HG02763 (cell line): ENCODE results near the gene HERPUD2.
A peak's percentile ranks its signal among the peaks of the same experiment; 100 is the strongest.
"Not testable (repeated sequence)": the region's sequence is repeated elsewhere in the genome, so short reads cannot be mapped to it uniquely, and the experiment has no call there.

Source experiments
- ATAC-seq: cut with Tn5 transposase; IDR thresholded peaks from one replicate; pipeline ENCODE4 v1.9.1; 2021; ENCODE audit warnings: mild to moderate bottlenecking, moderate library complexity; ENCODE audit not compliant: unreplicated experiment

HERPUD2 gene

DNA sequence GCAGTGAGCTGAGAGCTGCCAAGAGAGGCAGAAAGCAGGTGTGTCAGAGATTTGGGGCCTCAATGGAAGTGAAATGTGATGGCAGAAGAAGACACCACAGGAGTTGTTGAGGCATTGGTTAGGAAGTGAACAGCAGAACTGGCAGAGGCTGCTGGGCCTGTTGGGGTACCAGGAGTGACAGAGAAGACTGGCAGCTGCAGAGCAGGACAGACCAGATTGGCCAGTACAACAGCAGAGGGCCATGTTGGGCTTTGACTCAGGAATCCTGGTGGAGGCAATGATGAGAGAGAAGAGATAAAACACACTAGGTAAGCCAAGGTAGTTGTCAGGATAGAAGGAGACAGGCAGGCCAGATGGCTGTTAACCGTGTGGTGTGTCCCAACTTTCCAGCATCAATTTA, 19.9 kb upstream of the HERPUD2 start:
- ATAC-seq: no peak

DNA sequence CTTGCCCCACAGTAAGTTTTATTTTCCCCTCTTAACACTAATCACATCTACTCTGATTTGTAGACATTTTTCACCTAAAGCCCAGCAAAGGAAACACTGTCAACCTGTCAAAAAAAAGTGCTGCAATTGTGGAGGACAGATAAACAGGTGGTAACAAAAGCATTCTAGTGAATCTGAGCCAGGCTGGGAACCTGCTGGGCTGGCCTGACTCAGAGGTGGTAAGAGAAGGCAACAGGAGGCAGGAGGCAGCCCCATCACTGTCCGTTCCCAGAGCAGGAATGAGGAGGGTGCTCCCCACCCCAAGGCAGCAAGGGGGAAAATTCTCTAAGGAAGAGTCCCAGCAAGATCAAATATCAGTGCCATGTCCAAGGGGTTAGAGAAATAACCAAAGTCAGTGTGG, 19.5 kb upstream of the HERPUD2 start:
- ATAC-seq: no peak

DNA sequence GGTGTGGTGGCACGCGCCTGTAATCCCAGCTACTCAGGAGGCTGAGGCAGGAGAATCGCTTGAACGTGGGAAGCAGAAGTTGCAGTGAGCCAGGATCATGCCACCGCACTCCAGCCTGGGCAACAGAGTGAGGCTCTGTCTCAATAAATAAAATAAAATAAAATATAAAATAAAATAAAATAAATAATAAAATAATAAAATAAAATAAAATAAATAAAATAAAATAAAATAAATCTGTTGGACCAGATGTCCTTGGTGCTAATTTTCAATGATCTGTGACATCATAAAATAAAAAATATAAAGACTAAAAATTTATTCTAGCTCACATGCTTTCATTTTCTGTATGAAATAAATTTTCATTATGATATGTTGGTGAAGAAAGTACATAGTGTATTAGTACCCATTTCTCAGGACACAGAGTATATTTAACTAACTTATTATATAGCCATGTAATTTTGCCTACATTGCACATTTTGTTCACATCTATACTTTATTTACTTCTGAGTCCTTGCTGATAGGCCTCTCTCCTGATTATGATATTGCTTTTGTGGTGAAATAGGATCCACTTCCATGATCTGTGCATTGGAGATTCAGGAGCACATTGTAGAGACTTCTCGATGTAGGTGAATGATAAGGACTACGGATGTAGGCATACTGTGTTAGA, 17.8 kb upstream of the HERPUD2 start:
- ATAC-seq: no peak

DNA sequence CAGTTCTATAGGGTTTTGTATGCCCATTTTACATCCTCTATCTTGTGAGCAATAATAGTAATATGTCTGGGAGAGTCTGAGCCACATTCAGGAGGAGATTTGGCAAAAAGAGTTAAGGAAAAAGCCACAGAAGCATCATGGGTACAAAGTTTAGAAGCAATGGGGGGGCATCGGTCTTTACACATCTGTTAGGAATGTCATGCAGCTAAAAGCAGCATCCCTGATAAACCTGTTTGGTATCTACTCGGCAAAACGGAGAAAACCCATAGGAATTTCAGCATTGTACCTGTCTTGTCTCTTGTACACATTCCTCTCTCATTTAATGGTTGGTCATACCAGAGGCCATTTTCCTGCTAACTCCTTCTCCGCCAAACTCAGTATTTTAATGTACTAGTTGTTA, 12.5 kb upstream of the HERPUD2 start:
- ATAC-seq: no peak

DNA sequence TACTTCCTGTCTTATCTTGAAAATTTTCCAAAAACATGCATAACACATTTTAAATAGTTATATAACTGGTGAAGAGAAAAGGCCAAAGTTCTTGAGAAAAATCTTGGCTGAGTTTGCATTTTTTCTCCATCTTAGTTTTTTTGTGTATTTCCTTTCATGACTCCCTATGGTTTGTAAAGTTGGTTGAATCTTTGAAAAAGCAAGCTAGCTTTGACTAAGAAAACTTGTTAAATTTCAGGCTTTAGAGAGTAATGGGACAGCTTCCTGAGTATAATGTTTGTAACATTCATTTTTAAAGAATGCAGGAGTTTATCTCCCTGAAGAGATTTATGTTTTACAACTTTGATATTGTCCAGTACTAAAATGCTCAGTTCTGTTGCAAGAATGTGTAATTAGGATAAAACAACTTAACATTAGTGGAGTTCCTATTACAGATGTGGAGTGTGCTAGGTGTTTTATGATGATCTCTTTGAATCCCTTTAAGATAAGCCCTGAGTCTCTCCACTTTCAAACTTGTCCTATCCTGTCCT, 11.1 kb upstream of the HERPUD2 start:
- no peak for ATAC-seq

DNA sequence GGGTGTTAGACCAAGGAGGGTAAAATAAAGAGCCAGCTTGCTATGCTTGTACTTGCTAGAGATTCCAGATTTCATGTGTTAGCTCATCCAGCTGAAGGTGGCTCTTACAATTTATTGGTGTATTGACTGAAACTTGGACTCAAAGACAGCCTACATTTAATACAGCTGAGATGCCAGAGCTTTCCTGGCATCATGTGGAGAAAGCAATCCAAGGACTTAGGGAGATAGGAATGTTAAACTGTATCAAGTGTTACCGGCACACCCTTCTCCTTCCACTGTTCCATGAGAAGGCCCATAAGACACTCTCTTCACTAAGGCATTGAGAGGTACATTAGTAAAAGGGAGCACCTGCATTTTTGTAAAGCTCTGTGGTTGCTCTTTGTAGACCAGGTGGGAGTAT, 9.3 kb upstream of the HERPUD2 start:
- no peak for ATAC-seq

DNA sequence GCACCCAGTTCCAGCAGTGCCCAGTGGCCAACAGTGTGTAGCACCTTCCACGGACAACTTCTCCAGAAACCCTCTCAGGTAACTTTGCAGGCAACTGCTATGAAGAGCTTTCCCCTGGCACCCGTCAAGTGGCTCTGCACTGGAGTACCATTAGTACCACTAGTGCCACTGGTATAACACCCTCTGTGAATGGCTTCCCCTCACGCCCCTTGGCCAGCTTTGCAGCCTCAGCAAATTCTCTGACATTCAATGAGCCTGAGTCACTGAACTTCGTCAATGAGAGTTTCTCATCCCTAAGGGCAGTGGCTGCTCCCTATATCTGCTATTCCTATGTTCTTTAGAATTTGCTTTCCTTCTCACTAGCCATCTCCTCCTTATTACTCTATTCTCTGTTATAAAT, 7.6 kb upstream of the HERPUD2 start:
- ATAC-seq: no peak

DNA sequence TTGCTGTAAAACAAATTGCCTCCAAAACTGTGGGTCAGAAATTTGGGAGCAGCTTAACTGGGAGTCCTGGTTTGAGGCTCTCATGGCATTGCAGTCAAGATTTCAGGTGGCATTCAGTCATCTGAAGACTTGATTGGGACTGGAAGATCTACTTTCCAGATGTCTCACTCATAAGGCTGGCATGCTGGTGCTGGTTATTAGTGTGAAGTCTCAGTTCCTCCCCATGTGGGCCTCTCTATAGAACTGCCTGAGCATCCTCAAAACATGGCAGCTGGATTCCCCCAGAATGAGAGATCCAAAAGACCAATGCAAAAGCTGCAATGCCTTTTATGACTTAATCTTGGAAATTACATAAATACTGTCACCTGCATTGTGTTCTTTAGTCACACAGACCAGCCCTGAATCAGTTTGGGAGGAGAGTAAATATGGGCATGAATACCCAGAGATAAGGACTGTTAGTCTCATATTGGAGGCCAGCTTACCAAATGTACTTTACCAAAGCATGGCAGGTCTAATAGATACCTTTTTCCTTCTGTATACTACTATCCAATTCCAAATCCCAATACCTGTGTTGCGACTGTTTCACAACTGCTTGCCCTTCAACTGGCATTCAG, 6.5 kb upstream of the HERPUD2 start:
- ATAC-seq: peak; percentile 61

DNA sequence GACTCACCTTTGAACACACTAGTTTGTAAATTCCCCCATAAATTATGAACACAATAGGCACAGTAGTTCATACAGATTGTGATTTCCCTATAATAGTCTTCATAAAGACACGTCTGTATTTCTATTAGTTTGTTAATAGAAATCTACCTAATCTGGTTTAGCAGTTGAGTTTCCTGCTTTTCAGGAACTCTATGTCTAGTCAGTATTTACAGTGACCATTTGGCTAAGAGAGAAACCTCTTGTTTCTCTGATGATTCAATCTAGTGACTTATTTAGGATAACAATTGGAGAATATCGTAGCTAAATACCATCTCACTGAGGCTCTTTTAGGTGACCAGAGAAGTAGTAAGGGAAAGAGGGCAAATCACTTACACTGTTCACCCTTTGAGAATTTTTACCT, 5.9 kb upstream of the HERPUD2 start:
- ATAC-seq: peak; percentile 16

DNA sequence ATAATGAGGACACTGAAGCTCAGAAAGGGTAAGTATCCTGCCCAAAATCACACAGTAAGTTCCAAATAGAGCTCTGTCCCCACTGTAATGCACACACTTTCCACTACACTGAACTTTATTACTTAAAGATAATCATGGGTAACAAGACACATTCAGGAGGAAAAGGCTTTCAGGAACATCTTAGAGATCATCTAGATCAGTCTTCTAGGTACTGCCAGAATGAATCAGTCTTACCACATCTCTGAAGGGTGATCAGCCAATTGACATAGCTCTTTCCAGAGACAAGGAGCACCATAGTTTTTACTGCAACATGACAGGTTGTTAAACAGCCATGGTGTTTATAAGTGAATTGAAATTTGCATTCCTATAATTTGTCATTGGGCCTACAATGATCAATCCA, 5.4 kb upstream of the HERPUD2 start:
- no peak for ATAC-seq

DNA sequence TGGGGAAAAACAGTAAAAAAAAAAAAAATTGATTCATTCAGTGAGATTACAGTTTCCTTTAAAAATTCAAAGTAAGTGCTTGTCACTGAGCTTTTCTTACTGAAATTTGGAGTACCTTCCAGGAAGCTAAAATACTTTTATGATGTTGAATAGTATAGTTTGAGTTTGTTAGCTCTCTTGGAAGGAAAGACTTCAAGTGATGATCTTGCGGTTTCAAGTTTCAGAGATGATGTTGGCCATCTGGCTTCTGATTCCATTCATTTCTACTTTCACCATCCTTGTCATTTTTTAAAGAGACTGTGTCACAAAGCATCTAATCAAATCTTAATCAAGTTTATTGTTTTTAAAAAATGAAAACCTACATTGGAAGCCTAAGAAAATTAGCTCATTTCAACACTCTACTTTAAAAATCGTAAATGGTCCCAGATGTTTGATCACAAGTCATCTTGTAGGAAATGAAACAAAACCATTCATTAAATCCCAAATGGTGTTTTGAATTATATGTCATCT, 4.9 kb upstream of the HERPUD2 start:
- no peak for ATAC-seq

DNA sequence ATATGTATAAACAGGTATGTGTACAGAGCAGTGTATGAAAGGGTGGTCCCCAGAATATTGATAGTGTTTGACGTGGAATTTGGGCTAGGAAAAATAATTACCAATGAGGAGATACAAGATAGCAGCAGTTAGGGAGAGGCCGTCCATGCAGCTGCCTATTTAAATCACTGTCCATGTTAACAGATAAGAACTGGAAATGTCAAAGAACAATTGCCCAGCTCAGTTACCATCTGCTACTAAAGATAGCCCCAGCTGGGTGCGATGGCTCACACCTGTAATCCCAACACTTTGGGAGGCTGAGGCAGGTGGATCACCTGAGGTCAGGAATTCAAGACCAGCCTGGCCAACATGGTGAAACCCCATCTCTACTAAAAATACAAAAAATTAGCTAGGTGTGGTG, 3.4 kb upstream of the HERPUD2 start:
- not testable (repeated sequence) for ATAC-seq

DNA sequence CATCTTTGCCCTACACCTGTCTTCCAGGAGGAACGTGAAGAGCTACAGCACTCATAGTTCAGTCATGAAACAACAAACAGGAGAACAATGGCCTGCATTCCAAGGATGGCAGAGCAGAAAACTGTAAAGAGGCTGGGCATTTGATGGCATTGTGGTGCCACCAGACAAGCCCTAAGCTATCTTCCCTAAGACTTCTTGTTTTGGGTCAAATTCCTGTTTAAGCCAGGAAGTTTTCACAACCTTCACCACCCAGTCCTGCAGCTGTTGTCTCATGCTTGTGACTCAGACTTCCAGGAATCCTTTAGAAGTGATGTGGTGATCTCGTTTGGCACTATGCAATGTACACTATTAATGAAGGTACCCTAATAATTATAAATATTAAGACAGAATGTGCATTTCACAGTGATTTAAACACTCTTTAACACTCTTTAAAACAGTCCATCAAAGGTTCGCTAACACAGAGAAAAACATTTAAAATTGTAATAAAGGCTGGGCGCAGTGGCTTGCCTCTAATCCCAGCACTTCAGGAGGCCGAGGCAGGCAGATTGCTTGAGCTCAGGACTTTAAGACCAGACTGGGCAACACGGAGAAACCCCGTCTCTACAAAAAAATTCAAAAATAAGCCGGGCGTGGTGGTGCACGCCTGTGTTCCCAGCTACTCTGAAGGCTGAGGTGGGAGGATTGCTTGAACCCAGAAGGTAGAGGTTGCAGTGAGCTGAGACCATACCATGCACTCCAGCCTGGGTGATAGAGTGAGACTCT, 2.7 kb upstream of the HERPUD2 start:
- ATAC-seq: no peak

DNA sequence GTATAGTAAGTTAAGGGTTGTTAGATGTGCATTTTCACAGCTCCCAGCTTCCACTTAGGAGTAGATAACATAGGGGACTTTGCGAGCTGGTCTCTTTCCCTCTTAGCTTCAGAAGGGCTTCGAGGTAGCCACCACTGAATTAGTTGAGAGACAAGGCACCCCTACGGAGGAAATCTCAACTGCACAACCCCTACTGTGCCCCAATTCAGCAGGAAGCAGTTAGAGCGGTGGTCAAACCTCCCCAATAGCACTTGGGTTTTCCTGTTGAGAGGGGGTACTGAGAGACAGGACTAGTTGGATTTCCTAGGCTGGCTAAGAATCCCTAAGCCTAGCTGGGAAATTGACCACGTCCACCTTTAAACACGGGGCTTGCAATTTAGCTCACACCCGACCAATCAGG, 1.1 kb upstream of the HERPUD2 start:
- no peak for ATAC-seq

DNA sequence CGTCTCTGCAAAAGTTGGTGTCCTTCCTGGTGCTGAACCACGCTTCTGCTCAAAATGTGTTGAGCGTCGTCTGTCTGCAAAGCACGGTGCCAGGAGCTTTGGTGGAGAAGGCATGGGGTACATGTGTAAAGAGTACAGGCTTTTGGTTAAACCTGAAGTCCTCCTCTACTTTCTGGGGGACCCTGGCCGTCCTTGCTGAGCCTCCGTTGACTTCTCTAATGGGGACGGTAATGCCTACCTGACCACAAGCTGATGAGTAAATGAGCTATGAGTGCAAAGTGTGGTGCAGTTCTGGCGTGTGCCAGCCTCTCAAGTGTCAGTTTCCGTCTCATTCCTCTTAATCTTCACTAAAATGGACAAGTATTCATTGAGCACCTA, 527 bp upstream of the HERPUD2 start:
- ATAC-seq: no peak

DNA sequence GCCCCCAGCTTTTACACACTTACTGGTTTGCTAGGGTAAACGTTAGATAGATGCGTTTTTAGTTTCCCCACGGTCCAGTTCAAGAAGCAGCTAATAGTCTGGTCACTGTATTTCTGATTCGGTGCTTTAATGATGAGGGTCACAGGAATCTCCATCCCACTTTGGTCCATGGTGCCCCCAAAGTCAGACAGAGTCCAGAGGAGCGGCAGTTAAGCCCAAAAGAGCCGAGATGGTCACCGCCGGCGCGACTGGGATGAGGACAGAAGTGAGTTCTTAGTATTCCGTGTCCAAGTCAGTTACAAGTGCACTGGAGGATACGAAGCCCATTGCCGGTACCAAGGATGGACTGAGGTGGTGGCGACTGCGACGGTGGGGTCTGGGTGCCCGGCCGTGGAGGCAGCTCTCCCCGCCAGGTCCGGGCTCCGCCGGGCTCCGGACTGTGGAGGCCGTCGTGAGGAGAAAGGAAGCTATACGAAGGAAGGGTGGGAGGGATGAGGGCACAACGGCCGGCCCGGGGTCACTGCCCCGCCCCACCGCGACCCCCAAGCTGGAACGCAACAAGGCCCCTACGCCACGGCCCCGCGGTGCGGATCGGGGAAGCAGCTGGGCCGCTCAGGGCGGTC, 663 bp downstream of the HERPUD2 start:
- peak; percentile 13 for ATAC-seq

DNA sequence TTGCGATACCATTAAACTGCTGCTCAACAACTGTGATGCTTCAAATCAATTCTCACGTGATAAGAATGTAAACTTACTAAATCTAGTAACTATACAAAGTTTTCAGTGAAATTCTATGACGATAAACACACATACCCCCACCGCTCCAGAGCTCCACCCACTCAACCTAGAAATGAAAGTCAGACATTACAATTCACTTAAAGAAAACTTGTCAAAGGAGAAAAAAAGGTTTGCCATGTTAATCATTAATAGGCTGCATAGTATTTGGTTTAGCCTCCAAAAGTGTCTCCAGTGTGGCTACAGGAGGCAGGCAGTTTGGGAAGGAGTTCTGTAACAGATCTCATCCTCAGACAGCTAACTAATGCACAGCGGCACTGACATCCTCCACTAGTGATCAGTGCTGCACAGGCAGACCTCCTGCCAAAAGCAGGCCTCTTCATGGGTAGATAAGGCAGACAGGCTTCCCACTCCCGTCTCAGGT, 3.1 kb downstream of the HERPUD2 start:
- ATAC-seq: no peak

DNA sequence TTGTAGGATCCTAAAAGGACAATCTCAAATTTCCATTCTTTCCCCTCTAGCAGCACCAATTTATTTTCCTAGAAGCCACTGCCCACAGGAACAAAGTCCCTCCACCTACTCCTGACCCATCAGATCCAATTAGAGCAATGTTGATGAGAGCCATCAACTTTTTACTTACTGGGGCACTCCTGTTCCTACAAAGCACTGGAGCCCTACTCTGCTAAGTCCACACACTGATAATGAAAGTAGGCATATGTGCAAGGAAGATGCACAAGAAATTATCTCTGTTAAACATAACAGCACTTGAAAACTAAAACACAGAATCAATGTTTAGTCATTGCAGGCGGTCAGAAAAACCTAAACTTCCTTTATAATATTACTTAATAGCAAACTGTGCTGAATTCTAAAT, 3.6 kb downstream of the HERPUD2 start:
- ATAC-seq: no peak

DNA sequence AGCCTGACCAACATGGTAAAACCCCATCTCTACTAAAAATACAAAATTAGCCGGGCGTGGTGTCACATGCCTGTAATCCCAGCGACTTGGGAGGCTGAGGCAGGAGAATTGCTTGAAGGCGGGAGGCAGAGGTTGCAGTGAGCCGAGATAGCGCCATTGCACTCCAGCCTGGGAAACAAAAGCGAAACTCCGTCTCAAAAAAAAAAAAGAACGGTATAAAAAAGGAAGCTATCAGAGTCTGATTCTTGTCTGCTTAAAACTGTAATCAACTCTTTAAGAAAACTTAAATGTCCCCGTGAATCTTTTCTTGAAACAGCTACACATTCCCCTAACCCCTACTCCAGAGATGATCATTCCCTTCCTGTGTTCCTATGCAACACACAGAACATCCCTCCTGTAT, 4.3 kb downstream of the HERPUD2 start:
- ATAC-seq: not testable (repeated sequence)

DNA sequence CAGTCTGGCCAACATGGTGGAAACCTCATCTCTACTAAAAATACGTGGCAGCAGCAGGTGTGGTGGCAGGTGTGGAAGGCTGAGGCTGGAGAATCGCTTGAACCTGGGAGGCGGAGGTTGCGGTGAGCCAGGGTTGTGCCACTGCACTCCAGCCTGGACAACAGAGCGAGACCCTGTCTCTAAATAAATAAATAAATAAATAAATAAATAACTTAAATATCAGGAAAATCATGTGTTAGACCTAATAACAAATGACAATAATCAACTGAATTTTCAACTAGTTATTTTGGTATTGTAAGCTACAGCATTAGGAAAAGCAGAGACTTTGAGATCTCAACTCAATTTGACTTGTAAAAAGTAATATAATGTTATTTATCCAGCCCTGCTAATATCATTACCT, 9.2 kb downstream of the HERPUD2 start:
- no peak for ATAC-seq
